ENCODE measurements around the gene HOXC5.

HOXC5 gene

DNA sequence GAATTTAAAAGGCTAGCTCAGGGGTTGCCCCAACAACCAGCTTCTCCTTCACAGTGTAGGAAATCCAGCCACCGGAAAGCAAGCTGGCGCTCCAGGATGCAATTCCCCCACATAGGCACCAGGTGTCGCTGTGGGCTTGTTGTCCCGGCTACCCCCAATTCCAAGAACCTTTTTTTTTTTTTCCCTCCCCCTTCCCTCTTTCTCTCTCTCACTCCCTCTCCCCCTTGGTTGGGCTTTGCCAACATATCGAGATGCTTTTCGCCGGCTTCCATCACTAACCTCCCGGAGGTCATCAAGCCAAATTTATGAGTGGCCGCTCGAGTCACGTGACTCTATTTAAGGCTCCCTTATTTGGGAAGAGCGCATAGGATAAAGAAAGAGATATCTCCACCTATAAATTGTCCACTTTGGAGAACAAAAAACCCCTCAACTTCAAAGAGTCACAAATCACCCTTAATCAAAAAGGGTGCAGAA, at the start of gene HOXC5:
Gene HOXC5 (plus strand): TSS at position 424 of the 474 bp plus-strand sequence. CDS start 73 bp downstream, outside the sequence.
- in situ Hi-C loops (cut with HindIII; ENCODE audit: low sequenced_read_pairs) = no loop called here
- TF ChIP-seq, protein P1, sequence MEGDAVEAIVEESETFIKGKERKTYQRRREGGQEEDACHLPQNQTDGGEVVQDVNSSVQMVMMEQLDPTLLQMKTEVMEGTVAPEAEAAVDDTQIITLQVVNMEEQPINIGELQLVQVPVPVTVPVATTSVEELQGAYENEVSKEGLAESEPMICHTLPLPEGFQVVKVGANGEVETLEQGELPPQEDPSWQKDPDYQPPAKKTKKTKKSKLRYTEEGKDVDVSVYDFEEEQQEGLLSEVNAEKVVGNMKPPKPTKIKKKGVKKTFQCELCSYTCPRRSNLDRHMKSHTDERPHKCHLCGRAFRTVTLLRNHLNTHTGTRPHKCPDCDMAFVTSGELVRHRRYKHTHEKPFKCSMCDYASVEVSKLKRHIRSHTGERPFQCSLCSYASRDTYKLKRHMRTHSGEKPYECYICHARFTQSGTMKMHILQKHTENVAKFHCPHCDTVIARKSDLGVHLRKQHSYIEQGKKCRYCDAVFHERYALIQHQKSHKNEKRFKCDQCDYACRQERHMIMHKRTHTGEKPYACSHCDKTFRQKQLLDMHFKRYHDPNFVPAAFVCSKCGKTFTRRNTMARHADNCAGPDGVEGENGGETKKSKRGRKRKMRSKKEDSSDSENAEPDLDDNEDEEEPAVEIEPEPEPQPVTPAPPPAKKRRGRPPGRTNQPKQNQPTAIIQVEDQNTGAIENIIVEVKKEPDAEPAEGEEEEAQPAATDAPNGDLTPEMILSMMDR (IDR thresholded peaks at IDR 0.05; ENCODE audit: low read depth, low read length, missing control alignments) = peak; percentile 78
- DNase-seq (ENCODE audit: low read depth) = peak; percentile 6
- no peak within 1 kb of the TSS for H3K4me3 ChIP-seq (ENCODE audit: low read depth, low read length)

DNA sequence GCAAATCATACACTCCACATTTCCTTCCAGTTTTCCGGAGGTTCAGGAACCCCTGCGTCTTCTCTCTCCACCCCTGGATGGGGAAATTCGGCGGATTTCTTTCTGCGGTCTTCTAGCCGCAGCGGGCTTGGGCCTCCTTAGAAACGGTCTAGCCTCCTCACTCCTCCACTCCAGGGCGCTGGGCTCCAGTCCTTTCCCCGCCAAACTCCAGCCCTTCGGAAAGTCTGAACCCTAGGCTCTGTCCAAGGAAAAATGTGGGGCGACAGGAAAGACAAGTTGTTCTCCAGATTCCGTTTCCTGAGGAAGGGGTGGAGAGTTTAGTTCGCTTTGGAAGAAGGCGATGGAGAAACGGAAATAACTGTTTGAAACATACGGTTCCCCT, 49.3 kb upstream of the HOXC5 start:
- no peak for DNase-seq (ENCODE audit: low read depth)
- TF ChIP-seq, protein P1 (IDR thresholded peaks at IDR 0.05; ENCODE audit: low read depth, low read length, missing control alignments) = no peak
- in situ Hi-C loops (cut with HindIII; ENCODE audit: low sequenced_read_pairs) = no loop called here
- H3K4me3 ChIP-seq (ENCODE audit: low read depth, low read length) = no peak overlapping the region

DNA sequence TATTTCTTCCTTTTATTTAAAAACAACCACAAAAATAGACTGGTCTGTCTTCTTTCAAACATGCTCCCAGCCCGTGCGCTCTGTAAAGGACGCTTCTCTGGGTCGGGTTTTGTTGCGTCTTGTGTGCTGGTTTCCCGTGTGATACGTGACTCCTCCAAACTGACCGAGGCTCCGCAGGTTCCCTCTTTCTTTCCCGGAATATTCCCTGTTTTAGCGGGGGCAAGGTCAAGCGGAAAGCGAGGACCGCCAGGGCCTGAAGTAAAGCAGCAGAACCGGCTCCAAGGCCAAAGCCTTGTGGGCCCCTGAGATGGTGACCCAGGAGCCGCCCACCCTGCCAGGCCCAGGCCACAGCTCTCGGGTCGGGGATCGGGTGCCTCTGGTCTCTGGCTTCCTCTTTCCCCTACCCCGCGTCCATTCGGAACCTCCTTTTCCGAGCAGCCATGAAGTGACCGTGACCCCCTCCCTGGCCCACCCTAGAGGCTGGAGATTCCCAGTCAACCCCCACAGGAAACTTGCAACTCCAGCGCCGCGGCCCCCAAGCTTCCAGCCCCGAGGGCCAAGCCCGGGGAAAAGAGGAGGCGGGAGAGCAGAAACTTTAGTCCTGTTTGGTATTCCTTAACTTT, 48.8 kb upstream of the HOXC5 start:
- no peak overlapping the region for H3K4me3 ChIP-seq (ENCODE audit: low read depth, low read length)
- DNase-seq (ENCODE audit: low read depth) = no peak
- in situ Hi-C loops (cut with HindIII; ENCODE audit: low sequenced_read_pairs) = no loop called here
- TF ChIP-seq, protein P1 (IDR thresholded peaks at IDR 0.05; ENCODE audit: low read depth, low read length, missing control alignments) = no peak

GRCh38 chr12:53984901-53985691, 47.8 kb upstream of the HOXC5 start, which contains the start of gene HOXC10:
TSS of gene HOXC10 (plus strand) at chr12:53985146. CDS start at chr12:53985260, 114 bp downstream.
- in situ Hi-C loops (cut with HindIII; ENCODE audit: low sequenced_read_pairs) = no loop called here
- TF ChIP-seq, protein P1 (IDR thresholded peaks at IDR 0.05; ENCODE audit: low read depth, low read length, missing control alignments) = peak; percentile 34
- H3K4me3 ChIP-seq (ENCODE audit: low read depth, low read length) = no peak within 1 kb of the TSS
- DNase-seq (ENCODE audit: low read depth) = peak; percentile 8

- TF ChIP-seq, protein P1 (IDR thresholded peaks at IDR 0.05; ENCODE audit: low read depth, low read length, missing control alignments) = no peak
- no peak overlapping the region for H3K4me3 ChIP-seq (ENCODE audit: low read depth, low read length)
- in situ Hi-C loops (cut with HindIII; ENCODE audit: low sequenced_read_pairs) = no loop called here
- DNase-seq (ENCODE audit: low read depth) = no peak
Measured at GRCh38 chr12:53985692-53985993, 47.2 kb upstream of the HOXC5 start.

- TF ChIP-seq, protein P1 (IDR thresholded peaks at IDR 0.05; ENCODE audit: low read depth, low read length, missing control alignments) = no peak
- no peak for DNase-seq (ENCODE audit: low read depth)
- in situ Hi-C loops (cut with HindIII; ENCODE audit: low sequenced_read_pairs) = no loop called here
- H3K4me3 ChIP-seq (ENCODE audit: low read depth, low read length) = no peak overlapping the region
Measured at GRCh38 chr12:53985994-53986685, 46.7 kb upstream of the HOXC5 start.
